ENCODE data around the gene TXK. TPM values are rescaled to one million over a fixed set of nuclear protein-coding genes. Genes with fewer than 3 reads are reported as not detected.

Gene TXK
- total RNA-seq, 1 experiment from 2014 or later: 0.39 TPM

DNA sequence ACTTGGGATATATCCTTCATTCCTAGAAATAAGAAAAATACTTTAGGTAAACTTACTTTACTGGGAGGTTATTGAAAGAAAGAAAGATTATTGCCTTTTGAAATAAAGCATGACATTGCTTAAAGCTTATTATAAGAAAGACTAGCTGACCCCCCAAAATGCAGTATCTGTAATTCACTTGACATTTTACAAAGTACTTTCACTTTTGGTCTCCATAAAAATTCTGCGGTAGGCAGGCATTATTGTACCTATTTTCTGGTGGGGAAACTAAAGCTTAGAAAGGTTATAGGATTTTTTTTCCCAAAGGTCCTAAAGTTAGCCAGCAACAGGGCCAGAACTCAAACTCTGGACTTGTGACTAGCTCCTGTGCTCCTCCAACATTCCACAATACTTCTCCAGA is 29.7 kb upstream of the TXK start:
- H3K27ac Mint-ChIP-seq: no peak overlapping the region
- Histone ChIP-seq H2AK5ac (ENCODE audit: insufficient read length, low read length) (no peak overlapping the region), H3K79me1 (ENCODE audit: insufficient read depth, low read depth, low read length, poor library complexity, severe bottlenecking) (no peaks in the 10 kb centered on the region), H3K14ac (ENCODE audit: insufficient read depth, low read length) (no peak overlapping the region), H4K8ac (replicated peaks; ENCODE audit: insufficient read length, low read depth, low read length) (no peak overlapping the region), H3K4ac (ENCODE audit: low read depth, low read length) (no peak overlapping the region), H3K23me2 (ENCODE audit: insufficient read length, low read depth, low read length, poor library complexity, severe bottlenecking) (no peaks in the 10 kb centered on the region), H3K27ac (ENCODE audit: insufficient read length, low read depth, low read length) (no peak overlapping the region), H2AFZ (ENCODE audit: low read length) (no peak overlapping the region), H3K23ac (ENCODE audit: insufficient read length, low read depth, low read length) (no peak overlapping the region), H3K4me1 (ENCODE audit: insufficient read depth, low read length) (no peaks in the 10 kb centered on the region), H3K4me2 (ENCODE audit: insufficient read depth, insufficient read length, low read length) (no peak overlapping the region), H2BK12ac (ENCODE audit: insufficient read length, low read depth, low read length) (no peak overlapping the region), H4K20me1 (ENCODE audit: control insufficient read depth, insufficient read depth, insufficient read length) (no peaks in the 10 kb centered on the region), H3K9ac (ENCODE audit: extremely low read depth, insufficient read length, low read length) (no peak overlapping the region), H2BK15ac (ENCODE audit: low read depth, low read length) (no peak overlapping the region), H3K27me3 (ENCODE audit: insufficient read depth, low read length) (no peaks in the 10 kb centered on the region), H3K9me3 (ENCODE audit: control insufficient read depth, low read depth, low read length) (no peaks in the 10 kb centered on the region), H3K56ac (ENCODE audit: insufficient read length, low read depth, low read length) (no peak overlapping the region), H3K18ac (ENCODE audit: insufficient read length, low read depth, low read length) (no peak overlapping the region), H3T11ph (ENCODE audit: low read length) (no peak overlapping the region), H2BK120ac (ENCODE audit: low read depth, low read length, poor library complexity, severe bottlenecking) (no peak overlapping the region), H2BK20ac (ENCODE audit: low read depth, low read length, poor library complexity, severe bottlenecking) (no peak overlapping the region), H3K79me2 (ENCODE audit: insufficient read depth, low read length) (no peaks in the 10 kb centered on the region), H2BK5ac (ENCODE audit: insufficient read length, low read length) (no peak overlapping the region), H4K91ac (ENCODE audit: insufficient read length, low read depth, low read length) (no peak overlapping the region), H4K5ac (ENCODE audit: insufficient read length, low read depth, low read length) (no peak overlapping the region)
- H3K4me3 Mint-ChIP-seq: no peak overlapping the region
- no CpG with 5 or more reads among the region's 1 CpG for WGBS (ENCODE audit: extremely low coverage, insufficient read length, low lambda C conversion rate)
- no peak for DNase-seq
- H3K27me3 Mint-ChIP-seq (ENCODE audit: low read depth): no peaks in the 10 kb centered on the region
- TF ChIP-seq, protein P1, sequence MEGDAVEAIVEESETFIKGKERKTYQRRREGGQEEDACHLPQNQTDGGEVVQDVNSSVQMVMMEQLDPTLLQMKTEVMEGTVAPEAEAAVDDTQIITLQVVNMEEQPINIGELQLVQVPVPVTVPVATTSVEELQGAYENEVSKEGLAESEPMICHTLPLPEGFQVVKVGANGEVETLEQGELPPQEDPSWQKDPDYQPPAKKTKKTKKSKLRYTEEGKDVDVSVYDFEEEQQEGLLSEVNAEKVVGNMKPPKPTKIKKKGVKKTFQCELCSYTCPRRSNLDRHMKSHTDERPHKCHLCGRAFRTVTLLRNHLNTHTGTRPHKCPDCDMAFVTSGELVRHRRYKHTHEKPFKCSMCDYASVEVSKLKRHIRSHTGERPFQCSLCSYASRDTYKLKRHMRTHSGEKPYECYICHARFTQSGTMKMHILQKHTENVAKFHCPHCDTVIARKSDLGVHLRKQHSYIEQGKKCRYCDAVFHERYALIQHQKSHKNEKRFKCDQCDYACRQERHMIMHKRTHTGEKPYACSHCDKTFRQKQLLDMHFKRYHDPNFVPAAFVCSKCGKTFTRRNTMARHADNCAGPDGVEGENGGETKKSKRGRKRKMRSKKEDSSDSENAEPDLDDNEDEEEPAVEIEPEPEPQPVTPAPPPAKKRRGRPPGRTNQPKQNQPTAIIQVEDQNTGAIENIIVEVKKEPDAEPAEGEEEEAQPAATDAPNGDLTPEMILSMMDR (conservative IDR thresholded peaks at IDR 0.05): no peak
- H3K4me1 Mint-ChIP-seq: peaks cover 6% of the 10 kb centered on the region in 2 experiments
- H3K9me3 Mint-ChIP-seq: no peaks in the 10 kb centered on the region; a peak in 1 of 5 replicates
- H3K36me3 Mint-ChIP-seq (ENCODE audit: insufficient read depth in 1 of 3, low read depth in 3 of 3): peaks cover 0 to 5% (median 5%) of the 10 kb centered on the region in 3 experiments; a peak in 4 of 7 replicates

Measured in H9 (cell line).